ENCODE measurements around the gene BOK. TPM values are rescaled to one million over a fixed set of nuclear protein-coding genes. Genes with fewer than 3 reads are reported as not detected.

BOK gene
- polyA plus RNA-seq, 1 donor = 63.4 TPM

DNA sequence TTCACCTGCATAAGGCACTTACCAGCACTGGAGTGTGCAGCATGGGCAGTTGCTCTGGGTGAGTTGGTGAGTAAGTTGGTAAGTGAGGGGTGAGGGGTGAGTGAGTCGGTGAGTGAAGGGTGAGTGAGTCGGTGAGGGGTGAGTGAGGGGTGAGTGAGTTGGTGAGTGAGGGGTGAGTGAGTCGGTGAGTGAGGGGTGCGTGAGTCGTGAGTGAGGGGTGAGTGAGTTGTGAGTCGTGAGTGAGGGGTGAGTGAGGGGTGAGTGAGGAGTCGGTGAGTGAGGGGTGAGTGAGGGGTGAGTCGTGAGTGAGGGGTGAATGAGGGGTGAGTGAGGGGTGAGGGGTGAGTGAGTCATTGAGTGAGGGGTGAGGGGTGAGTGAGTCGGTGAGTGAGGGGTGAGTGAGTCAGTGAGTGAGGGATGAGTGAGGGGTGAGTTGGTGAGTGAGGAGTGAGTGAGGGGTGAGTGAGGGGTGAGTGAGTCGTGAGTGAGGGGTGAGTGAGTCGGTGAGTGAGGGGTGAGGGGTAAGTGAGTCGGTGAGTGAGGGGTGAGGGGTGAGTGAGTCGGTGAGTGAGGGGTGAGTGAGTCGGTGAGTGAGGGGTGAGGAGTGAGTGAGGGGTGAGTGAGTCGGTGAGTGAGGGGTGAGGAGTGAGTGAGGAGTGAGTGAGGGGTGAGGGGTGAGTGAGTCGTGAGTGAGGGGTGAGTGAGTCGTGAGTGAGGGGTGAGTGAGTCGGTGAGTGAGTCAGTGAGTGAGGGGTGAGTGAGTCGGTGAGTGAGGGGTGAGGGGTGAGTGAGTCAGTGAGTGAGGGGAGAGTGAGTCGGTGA, 61.3 kb downstream of the BOK start:
- DNase-seq (ENCODE audit: low read depth) = no peak

GRCh38 chr2:241620419-241620769, 61.8 kb downstream of the BOK start:
- no peak for DNase-seq (ENCODE audit: low read depth)

Other genes starting within 250 kb of the BOK start
- 339 TPM for gene HDLBP, start 243.1 kb upstream of the BOK start, polyA plus RNA-seq (ENCODE audit: insufficient read length)
- gene SEPTIN2, start 242.8 kb upstream of the BOK start, polyA plus RNA-seq (ENCODE audit: insufficient read length) = 275 TPM
- 30.5 TPM for gene FARP2, start 202.5 kb upstream of the BOK start, polyA plus RNA-seq (ENCODE audit: insufficient read length)
- 289 TPM for gene STK25, start 50.2 kb upstream of the BOK start, polyA plus RNA-seq (ENCODE audit: insufficient read length)
- 42.7 TPM for gene THAP4, start 78.4 kb downstream of the BOK start, polyA plus RNA-seq (ENCODE audit: insufficient read length)
- gene ATG4B, start 78.9 kb downstream of the BOK start, polyA plus RNA-seq (ENCODE audit: insufficient read length) = 51.9 TPM
- 24.8 TPM for gene DTYMK, start 128.1 kb downstream of the BOK start, polyA plus RNA-seq (ENCODE audit: insufficient read length)
- gene ING5, start 143.3 kb downstream of the BOK start, polyA plus RNA-seq (ENCODE audit: insufficient read length) = 25.0 TPM
- gene D2HGDH, start 175.9 kb downstream of the BOK start, polyA plus RNA-seq (ENCODE audit: insufficient read length) = 24.9 TPM
- 0.20 TPM for gene GAL3ST2, start 218.1 kb downstream of the BOK start, polyA plus RNA-seq (ENCODE audit: insufficient read length)

All from forelimb muscle (tissue), 1 donor.